H1 (cell line): ENCODE data around the gene MBOAT2. TPM values are rescaled to one million over a fixed set of nuclear protein-coding genes. Genes with fewer than 3 reads are reported as not detected.

Experiments
- CTCF ChIA-PET: fragments of 300-600 bp; sonication (Branson Sonifier 250); formaldehyde crosslinking; loops from one replicate; lab custom pipeline; 2021; ENCODE audit not compliant: partially characterized antibody; lab: Charles Lee
- POLR2A ChIA-PET: fragments of 300-600 bp; sonication (Branson Sonifier 250); formaldehyde crosslinking; loops from one replicate; lab custom pipeline; 2021; ENCODE audit warnings: inconsistent platforms; ENCODE audit not compliant: partially characterized antibody; lab: Charles Lee
- DNase-seq, 2 experiments: peaks; one replicate each; pipeline versions ENCODE4 v3.0.0 to v3.0.0-alpha.2; 2010 to 2022; ENCODE audit warnings: low spot score in 2 of 2, low read depth in 1 of 2, mixed read lengths in 1 of 2
- FAIRE-seq: peaks from 2 replicates; lab custom pipeline; 2011; peaks lifted over from hg19 to GRCh38; lab: Jason Lieb, UNC
- H2AFZ ChIP-seq: 2 replicates; pipeline ENCODE4 v1.8.1; 2012; ENCODE audit warnings: low read length, inconsistent platforms
- H2AK5ac ChIP-seq: 2 replicates; pipeline ENCODE4 v1.6.1; 2013; ENCODE audit warnings: low read depth, low read length
- H2BK120ac ChIP-seq: replicated peaks from 2 replicates; pipeline ENCODE3; 2013; ENCODE audit warnings: low read depth, low read length, inconsistent platforms
- H2BK12ac ChIP-seq: 2 replicates; pipeline ENCODE4 v1.6.1; 2013; ENCODE audit warnings: low read depth, low read length
- H2BK15ac ChIP-seq: 2 replicates; pipeline ENCODE4 v1.6.1; 2013; ENCODE audit warnings: low read length
- H2BK20ac ChIP-seq: 2 replicates; pipeline ENCODE4 v1.6.1; 2013; ENCODE audit warnings: low read length
- H2BK5ac ChIP-seq: 2 replicates; pipeline ENCODE4 v1.6.1; 2013; ENCODE audit warnings: low read depth, low read length
- H3K14ac ChIP-seq: 2 replicates; pipeline ENCODE4 v1.6.1; 2013; ENCODE audit warnings: inconsistent platforms; ENCODE audit not compliant: insufficient read length
- H3K18ac ChIP-seq: 2 replicates; pipeline ENCODE4 v1.6.1; 2013; ENCODE audit warnings: low read length; ENCODE audit errors: extremely low read depth
- H3K23ac ChIP-seq: 2 replicates; pipeline ENCODE4 v1.6.1; 2013; ENCODE audit warnings: inconsistent platforms; ENCODE audit not compliant: insufficient read length
- H3K23me2 ChIP-seq: 2 replicates; pipeline ENCODE4 v1.6.1; 2013; ENCODE audit warnings: low read depth, low read length
- H3K27ac ChIP-seq: 2 replicates; pipeline ENCODE4 v1.6.1; 2011; ENCODE audit warnings: low read depth, low read length, inconsistent platforms
- H3K27me3 ChIP-seq, 4 experiments: replicated peaks in 1 of 4; 1 replicate in 1 of 4; 2 replicates in 3 of 4; pipeline versions ENCODE4 v1.6.1 to v1.8.1; 2011 to 2013; ENCODE audit warnings: low read length in 3 of 4, mild to moderate bottlenecking in 3 of 4, inconsistent platforms in 2 of 4, mixed read lengths in 2 of 4, moderate library complexity in 1 of 4; ENCODE audit not compliant: control insufficient read depth in 3 of 4, insufficient read depth in 3 of 4; ENCODE audit errors: extremely low read depth in 1 of 4
- H3K36me3 ChIP-seq, 4 experiments: 2 replicates each; pipeline versions ENCODE4 v1.6.1 to v1.8.1; 2011 to 2013; ENCODE audit warnings: mild to moderate bottlenecking in 4 of 4, low read length in 3 of 4, moderate library complexity in 2 of 4, control low read depth in 1 of 4, inconsistent platforms in 1 of 4; ENCODE audit not compliant: insufficient read depth in 4 of 4, control insufficient read depth in 2 of 4
- H3K4ac ChIP-seq: replicated peaks from 2 replicates; pipeline ENCODE3; 2013; ENCODE audit warnings: low read length, low read depth, mixed read lengths, inconsistent platforms; ENCODE audit not compliant: insufficient read length
- H3K4me1 ChIP-seq, 4 experiments: replicated peaks in 1 of 4; 1 replicate in 1 of 4; 2 replicates in 3 of 4; pipeline versions ENCODE4 v1.6.1 to v1.8.1; 2011 to 2013; ENCODE audit warnings: low read length in 3 of 4, inconsistent platforms in 2 of 4, mixed read lengths in 1 of 4; ENCODE audit not compliant: insufficient read depth in 4 of 4, control insufficient read depth in 3 of 4
- H3K4me2 ChIP-seq, 2 experiments: 2 replicates each; pipeline versions ENCODE4 v1.6.1 to v1.8.1; 2011 to 2013; ENCODE audit warnings: low read depth in 2 of 2, low read length in 2 of 2, control low read depth in 1 of 2, inconsistent platforms in 1 of 2, mild to moderate bottlenecking in 1 of 2; ENCODE audit not compliant: insufficient read depth in 1 of 2
- H3K4me3 ChIP-seq, 4 experiments: fragments of 200-600, 300-600 bp in 1 of 4; sonication (generic), shearing (Covaris generic), sonication (Bioruptor Twin) in 1 of 4; 2 replicates each; pipeline versions ENCODE4 v1.5.1 to v1.8.1; 2011 to 2016; ENCODE audit warnings: low read length in 4 of 4, low read depth in 3 of 4, control low read depth in 2 of 4, inconsistent platforms in 2 of 4, mild to moderate bottlenecking in 2 of 4, mixed read lengths in 1 of 4, moderate library complexity in 1 of 4; ENCODE audit not compliant: insufficient read depth in 2 of 4; ENCODE audit errors: extremely low read depth in 1 of 4
- H3K56ac ChIP-seq: replicated peaks from 2 replicates; pipeline ENCODE3; 2013; ENCODE audit warnings: low read depth, mild to moderate bottlenecking, mixed read lengths, low read length, inconsistent platforms; ENCODE audit not compliant: insufficient read length
- H3K79me1 ChIP-seq: 2 replicates; pipeline ENCODE4 v1.6.1; 2013; ENCODE audit warnings: low read depth, low read length, control low read depth
- H3K79me2 ChIP-seq, 2 experiments: 2 replicates each; pipeline versions ENCODE4 v1.6.1 to v1.8.1; 2012 to 2013; ENCODE audit warnings: low read length in 2 of 2, mild to moderate bottlenecking in 2 of 2, inconsistent platforms in 1 of 2; ENCODE audit not compliant: insufficient read depth in 2 of 2, control insufficient read depth in 1 of 2
- H3K9ac ChIP-seq, 4 experiments: replicated peaks in 1 of 4; 1 replicate in 1 of 4; 2 replicates in 3 of 4; pipeline versions ENCODE4 v1.6.1 to v1.8.1; 2011 to 2013; ENCODE audit warnings: low read depth in 3 of 4, low read length in 3 of 4, control low read depth in 2 of 4, mild to moderate bottlenecking in 2 of 4, moderate library complexity in 2 of 4, inconsistent platforms in 1 of 4; ENCODE audit errors: extremely low read depth in 1 of 4
- H3K9me3 ChIP-seq, 2 experiments: 2 replicates each; pipeline versions ENCODE4 v1.6.1 to v1.8.1; 2012 to 2013; ENCODE audit warnings: mild to moderate bottlenecking in 2 of 2, moderate library complexity in 2 of 2, control low read depth in 1 of 2, inconsistent platforms in 1 of 2, low read depth in 1 of 2, low read length in 1 of 2, mixed read lengths in 1 of 2; ENCODE audit not compliant: insufficient read depth in 2 of 2
- H4K20me1 ChIP-seq, 2 experiments: replicated peaks in 1 of 2; 2 replicates each; pipeline versions ENCODE3 to v1.8.1; 2011 to 2013; ENCODE audit warnings: inconsistent platforms in 2 of 2, low read length in 2 of 2, mild to moderate bottlenecking in 1 of 2; ENCODE audit not compliant: insufficient read depth in 2 of 2, control insufficient read depth in 1 of 2
- H4K5ac ChIP-seq: 2 replicates; pipeline ENCODE4 v1.6.1; 2013; ENCODE audit warnings: low read length, low read depth, mixed read lengths, inconsistent platforms; ENCODE audit not compliant: insufficient read length
- H4K8ac ChIP-seq: 2 replicates; pipeline ENCODE4 v1.8.0; 2013; ENCODE audit warnings: mild to moderate bottlenecking, moderate library complexity, low read length, inconsistent platforms; ENCODE audit not compliant: insufficient read depth; ENCODE audit errors: extremely low read depth
- H4K91ac ChIP-seq: replicated peaks from 2 replicates; pipeline ENCODE3; 2013; ENCODE audit warnings: low read length, mixed read lengths, inconsistent platforms; ENCODE audit not compliant: insufficient read length
- ASH2L ChIP-seq: fragments of 200-600, 300-600 bp; sonication (generic); IDR thresholded peaks from one replicate; pipeline ENCODE4 v1.7.1; 2017; ENCODE audit warnings: low read length
- BACH1 ChIP-seq: IDR thresholded peaks from 2 replicates; pipeline ENCODE4 v1.6.1; 2012; ENCODE audit warnings: low read length, improper control_type of control experiment
- CHD1 ChIP-seq: IDR thresholded peaks from 2 replicates; pipeline ENCODE4 v1.6.1; 2012; ENCODE audit warnings: low read depth, low read length, improper control_type of control experiment
- CTBP2 ChIP-seq: IDR thresholded peaks from 2 replicates; pipeline ENCODE4 v1.7.0; 2011; ENCODE audit warnings: borderline replicate concordance, mild to moderate bottlenecking, moderate library complexity, mixed read lengths, low read length; ENCODE audit not compliant: insufficient read depth, insufficient read length
- JUN ChIP-seq: IDR thresholded peaks from 2 replicates; pipeline ENCODE4 v1.6.1; 2011; ENCODE audit warnings: low read depth, mild to moderate bottlenecking, improper control_type of control experiment, low read length
- POU5F1 ChIP-seq: IDR thresholded peaks from 2 replicates; pipeline ENCODE4 v1.6.1; 2011; ENCODE audit warnings: low read depth, mild to moderate bottlenecking, low read length, moderate library complexity
- SIN3A ChIP-seq, 2 experiments: IDR thresholded peaks in 1 of 2; conservative IDR thresholded peaks in 1 of 2; 2 replicates each; pipeline ENCODE4 v1.6.1; 2011 to 2012; ENCODE audit warnings: low read length in 2 of 2, improper control_type of control experiment in 1 of 2, low read depth in 1 of 2, mild to moderate bottlenecking in 1 of 2
- SIRT6 ChIP-seq: IDR thresholded peaks from one replicate; pipeline ENCODE4 v1.7.1; 2012; ENCODE audit warnings: low read length, inconsistent platforms
- SP1 ChIP-seq: IDR thresholded peaks from 2 replicates; pipeline ENCODE4 v1.6.1; 2011; ENCODE audit warnings: low read depth, low read length
- SRF ChIP-seq: IDR thresholded peaks from 2 replicates; pipeline ENCODE4 v1.6.1; 2011; ENCODE audit warnings: mild to moderate bottlenecking, low read depth, low read length, moderate library complexity
- SUZ12 ChIP-seq: fragments of 200-600 bp; sonication (generic); IDR thresholded peaks from 2 replicates; pipeline ENCODE4 v1.6.1; 2012; ENCODE audit warnings: mild to moderate bottlenecking, inconsistent platforms, low read length, moderate library complexity, mixed read lengths
- TAF1 ChIP-seq: IDR thresholded peaks from 2 replicates; pipeline ENCODE4 v1.6.1; 2011; ENCODE audit warnings: mild to moderate bottlenecking, low read depth, low read length
- WGBS, 2 experiments: shearing (Covaris generic) in 1 of 2; methylation state at CpG; one replicate each; pipeline versions ENCODE4 v1.1.6 to v1.1.7; 2013 to 2015; ENCODE audit warnings: low lambda C conversion rate in 2 of 2, mixed read lengths in 2 of 2, inconsistent platforms in 1 of 2, low coverage in 1 of 2, missing lambda C conversion rate in 1 of 2; ENCODE audit not compliant: insufficient replicate concordance in 2 of 2, insufficient coverage in 1 of 2, insufficient read length in 1 of 2; ENCODE audit errors: extremely low coverage in 1 of 2, missing lambda C conversion rate in 1 of 2; 5-methylcytosine and 5-hydroxymethylcytosine counted together
- polyA plus RNA-seq, 7 experiments: library from polyadenylated mRNA; depleted of rRNA in 3 of 7; stranded (reverse) in 5 of 7; unstranded in 2 of 7; fragments of >200 nt in 5 of 7; fragments of 200-250 nt in 2 of 7; gene quantifications; 1 replicate in 5 of 7; 2 replicates in 1 of 7; 4 replicates in 1 of 7; pipeline versions ENCODE4 v1.2.1 to v1.2.3, GENCODE V29; 2011 to 2013; ENCODE audit warnings: missing spikeins in 2 of 7, mixed read lengths in 2 of 7
- total RNA-seq: library from RNA; stranded (reverse); fragmentation: NEBNext Ultra II Directional; extraction: Animal tissue kit (Norgen Biotek cat#: 25700); gene quantifications from 2 replicates; pipeline ENCODE4 v1.2.1, GENCODE V29; 2021
- TF ChIP-seq, protein P1 (sequence below): IDR thresholded peaks from 2 replicates; pipeline ENCODE4 v1.6.1; 2011; ENCODE audit warnings: low read length, improper control_type of control experiment
- TF ChIP-seq, protein P2 (sequence below): IDR thresholded peaks from 2 replicates; pipeline ENCODE4 v1.6.1; 2012; ENCODE audit warnings: inconsistent platforms

MBOAT2 gene
- total and polyA plus RNA-seq, 2 of the 8 experiments (the other 6 are each of a cell fraction or from before 2014, with no cell fraction given), result 11.2 to 23.4 TPM

DNA sequence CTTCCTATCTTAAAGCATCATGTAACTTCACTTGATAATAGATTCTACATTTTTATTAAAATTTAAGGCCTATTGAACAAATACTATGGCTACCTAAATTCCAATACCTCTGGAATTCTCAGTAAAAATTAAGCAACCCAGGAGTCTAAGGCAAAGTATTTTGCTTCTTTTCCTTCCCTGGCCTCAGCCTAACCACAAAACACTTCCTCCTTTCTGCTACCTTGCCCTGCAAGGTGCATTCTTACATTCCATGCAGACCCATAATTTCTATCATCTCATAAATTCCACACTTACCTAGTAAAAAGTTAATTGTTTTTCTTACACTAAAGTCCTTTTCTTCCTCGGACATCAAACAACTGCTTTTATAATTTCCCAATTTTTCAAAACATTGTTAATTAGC, 3.7 kb downstream of the MBOAT2 start:
- POLR2A ChIA-PET, result no interaction called here
- no peak overlapping the region for H2BK5ac ChIP-seq
- FAIRE-seq (no peak), DNase-seq (no peak)
- H3K14ac ChIP-seq, result no peak overlapping the region
- no peak overlapping the region for H2AK5ac ChIP-seq
- no peak overlapping the region for H3K9ac ChIP-seq
- H3K79me1 ChIP-seq, result peaks cover 2% of the 10 kb centered on the region; the same call in 1 of the 2 replicates
- H2BK120ac ChIP-seq, result no peak overlapping the region
- no peak overlapping the region for H4K8ac ChIP-seq
- CTCF ChIA-PET, result no interaction called here
- no peak overlapping the region for H3K4ac ChIP-seq
- H4K5ac ChIP-seq, result no peak overlapping the region
- peaks cover 3 to 10% (median 5%) of the 10 kb centered on the region in 4 experiments for H3K4me1 ChIP-seq
- H3K79me2 ChIP-seq, result peaks cover 6 to 61% of the 10 kb centered on the region in 2 experiments
- H3K18ac ChIP-seq, result no peak overlapping the region
- H2AFZ ChIP-seq, result no peak overlapping the region
- no peak overlapping the region for H4K91ac ChIP-seq
- no peak overlapping the region for H2BK12ac ChIP-seq
- no peaks in the 10 kb centered on the region for H3K9me3 ChIP-seq
- no peak overlapping the region for H3K23ac ChIP-seq
- H3K56ac ChIP-seq, result no peak overlapping the region
- H2BK20ac ChIP-seq, result no peak overlapping the region
- peaks cover 2 to 9% of the 10 kb centered on the region in 2 experiments for H4K20me1 ChIP-seq
- no peak overlapping the region for H2BK15ac ChIP-seq
- WGBS, 2 experiments, result 87% methylated on average over 1 of the region's 1 CpG; no CpG with 5 or more reads in 1 of the 2 experiments
- H3K36me3 ChIP-seq, result no peaks in the 10 kb centered on the region
- H3K4me3 ChIP-seq, result no peak overlapping the region
- H3K4me2 ChIP-seq, result no peak overlapping the region
- H3K27me3 ChIP-seq, result no peaks in the 10 kb centered on the region
- peaks cover 5% of the 10 kb centered on the region for H3K23me2 ChIP-seq
- H3K27ac ChIP-seq, result no peak overlapping the region
- TF ChIP-seq TAF1, result no peak
- TF ChIP-seq SUZ12, result no peak
- TF ChIP-seq SIRT6, result no peak
- no peak for TF ChIP-seq BACH1
- TF ChIP-seq, protein P1, sequence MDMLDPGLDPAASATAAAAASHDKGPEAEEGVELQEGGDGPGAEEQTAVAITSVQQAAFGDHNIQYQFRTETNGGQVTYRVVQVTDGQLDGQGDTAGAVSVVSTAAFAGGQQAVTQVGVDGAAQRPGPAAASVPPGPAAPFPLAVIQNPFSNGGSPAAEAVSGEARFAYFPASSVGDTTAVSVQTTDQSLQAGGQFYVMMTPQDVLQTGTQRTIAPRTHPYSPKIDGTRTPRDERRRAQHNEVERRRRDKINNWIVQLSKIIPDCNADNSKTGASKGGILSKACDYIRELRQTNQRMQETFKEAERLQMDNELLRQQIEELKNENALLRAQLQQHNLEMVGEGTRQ, result no peak
- TF ChIP-seq SP1, result no peak
- no peak for TF ChIP-seq CTBP2
- no peak for TF ChIP-seq SRF
- no peak for TF ChIP-seq SIN3A (conservative IDR thresholded peaks at IDR 0.05 in 1 of 2, IDR thresholded peaks at IDR 0.05 in 1 of 2; ENCODE audit: low read depth in 1 of 2, low read length in 2 of 2)
- no peak for TF ChIP-seq POU5F1
- TF ChIP-seq CHD1, result no peak
- TF ChIP-seq ASH2L, result no peak
- TF ChIP-seq, protein P2, sequence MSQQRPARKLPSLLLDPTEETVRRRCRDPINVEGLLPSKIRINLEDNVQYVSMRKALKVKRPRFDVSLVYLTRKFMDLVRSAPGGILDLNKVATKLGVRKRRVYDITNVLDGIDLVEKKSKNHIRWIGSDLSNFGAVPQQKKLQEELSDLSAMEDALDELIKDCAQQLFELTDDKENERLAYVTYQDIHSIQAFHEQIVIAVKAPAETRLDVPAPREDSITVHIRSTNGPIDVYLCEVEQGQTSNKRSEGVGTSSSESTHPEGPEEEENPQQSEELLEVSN, result no peak
- no peak for TF ChIP-seq JUN
